Measurements from ENCODE around the gene CXXC5.

The CXXC5 gene

GRCh38 chr5:139638090-139638735 is 9.9 kb upstream of the CXXC5 start:
- DNase-seq (ENCODE audit: low read depth) = no peak

GRCh38 chr5:139638736-139639618 is 9.2 kb upstream of the CXXC5 start:
- no peak for DNase-seq (ENCODE audit: low read depth)

GRCh38 chr5:139639619-139640380 is 8.3 kb upstream of the CXXC5 start:
- DNase-seq (ENCODE audit: low read depth) = no peak

GRCh38 chr5:139640421-139641115 is 7.6 kb upstream of the CXXC5 start:
- no peak for DNase-seq (ENCODE audit: low read depth)

GRCh38 chr5:139641116-139642080 is 6.8 kb upstream of the CXXC5 start:
- no peak for DNase-seq (ENCODE audit: low read depth)

GRCh38 chr5:139642213-139642612 is 5.9 kb upstream of the CXXC5 start:
- no peak for DNase-seq (ENCODE audit: low read depth)

- no peak for DNase-seq (ENCODE audit: low read depth)
Measured at GRCh38 chr5:139642891-139643871, 5.0 kb upstream of the CXXC5 start.

- no peak for DNase-seq (ENCODE audit: low read depth)
Measured at GRCh38 chr5:139644001-139644456, 4.1 kb upstream of the CXXC5 start.

- DNase-seq (ENCODE audit: low read depth) = no peak
Measured at GRCh38 chr5:139644646-139645429, 3.3 kb upstream of the CXXC5 start.

- no peak for DNase-seq (ENCODE audit: low read depth)
Measured at GRCh38 chr5:139645430-139645871, 2.7 kb upstream of the CXXC5 start.

- DNase-seq (ENCODE audit: low read depth) = no peak
Measured at GRCh38 chr5:139646111-139646510, 2.0 kb upstream of the CXXC5 start.

GRCh38 chr5:139646912-139647505 is 1.1 kb upstream of the CXXC5 start:
- no peak for DNase-seq (ENCODE audit: low read depth)

- no peak for DNase-seq (ENCODE audit: low read depth)
Measured at GRCh38 chr5:139647506-139648204, 494 bp upstream of the CXXC5 start.

- no peak for DNase-seq (ENCODE audit: low read depth)
Measured at GRCh38 chr5:139649082-139649991, 1.2 kb downstream of the CXXC5 start.

GRCh38 chr5:139650031-139650688 is 2.0 kb downstream of the CXXC5 start:
- DNase-seq (ENCODE audit: low read depth) = no peak

GRCh38 chr5:139650689-139651042 is 2.5 kb downstream of the CXXC5 start:
- no peak for DNase-seq (ENCODE audit: low read depth)

Measured in stimulated activated CD8-positive, alpha-beta memory T cell treated with anti-CD3 and anti-CD28 coated beads, Interleukin-12 subunit alpha, Interleukin-12 subunit beta, amount 100 ng/mL, for 4 hours (primary cell).